Keratinocyte (primary cell): ENCODE results near the gene CENPP. TPM values are rescaled to one million over a fixed set of nuclear protein-coding genes. Genes with fewer than 3 reads are reported as not detected.

Experiments used
- DNase-seq: peaks from one replicate; pipeline ENCODE4 v3.0.0-alpha.2; 2011; ENCODE audit warnings: low read depth, missing footprints, low spot score
- FAIRE-seq: peaks from 2 replicates; lab custom pipeline; 2011; peaks lifted over from hg19 to GRCh38; lab: Jason Lieb, UNC
- H2AFZ ChIP-seq: 2 replicates; pipeline ENCODE4 v1.6.0; 2012; ENCODE audit warnings: low read length, control low read depth, inconsistent platforms; ENCODE audit not compliant: control insufficient read depth
- H3K27ac ChIP-seq: 2 replicates; pipeline ENCODE4 v1.5.1; 2011; ENCODE audit warnings: low read length; ENCODE audit not compliant: control insufficient read depth, insufficient read depth
- H3K27me3 ChIP-seq: 3 replicates; pipeline ENCODE4 v1.6.0; 2011; ENCODE audit warnings: low read length; ENCODE audit not compliant: control insufficient read depth, insufficient read depth; ENCODE audit errors: extremely low read depth
- H3K36me3 ChIP-seq, 2 experiments: 2 replicates in 1 of 2; 3 replicates in 1 of 2; pipeline ENCODE4 v1.5.1; 2011; ENCODE audit warnings: low read length in 2 of 2, mild to moderate bottlenecking in 1 of 2; ENCODE audit not compliant: control insufficient read depth in 2 of 2, insufficient read depth in 2 of 2; ENCODE audit errors: extremely low read depth in 1 of 2
- H3K4me1 ChIP-seq: 3 replicates; pipeline ENCODE4 v1.5.1; 2011; ENCODE audit warnings: low read length; ENCODE audit not compliant: control insufficient read depth, insufficient read depth; ENCODE audit errors: extremely low read depth
- H3K4me2 ChIP-seq: 3 replicates; pipeline ENCODE4 v1.6.0; 2011; ENCODE audit warnings: low read depth, low read length; ENCODE audit not compliant: control insufficient read depth, insufficient read depth; ENCODE audit errors: extremely low read depth
- H3K4me3 ChIP-seq, 3 experiments: fragments of 200-600 bp in 1 of 3; sonication (generic) in 1 of 3; 2 replicates in 2 of 3; 3 replicates in 1 of 3; pipeline ENCODE4 v1.5.1; 2011 to 2016; ENCODE audit warnings: low read length in 3 of 3, mild to moderate bottlenecking in 3 of 3, control low read depth in 2 of 3, inconsistent platforms in 1 of 3, low read depth in 1 of 3, mixed read lengths in 1 of 3, mixed run types in 1 of 3, moderate library complexity in 1 of 3; ENCODE audit not compliant: control insufficient read depth in 2 of 3, insufficient read depth in 2 of 3; ENCODE audit errors: extremely low read depth in 1 of 3
- H3K79me2 ChIP-seq: 2 replicates; pipeline ENCODE4 v1.6.0; 2012; ENCODE audit warnings: low read length; ENCODE audit not compliant: control insufficient read depth, insufficient read depth
- H3K9ac ChIP-seq: 3 replicates; pipeline ENCODE4 v1.6.0; 2011; ENCODE audit warnings: low read length; ENCODE audit not compliant: control insufficient read depth, insufficient read depth; ENCODE audit errors: extremely low read depth
- H3K9me1 ChIP-seq: 3 replicates; pipeline ENCODE4 v1.6.0; 2011; ENCODE audit warnings: low read length; ENCODE audit not compliant: control insufficient read depth, insufficient read depth; ENCODE audit errors: extremely low read depth
- H3K9me3 ChIP-seq: 2 replicates; pipeline ENCODE4 v1.5.1; 2012; ENCODE audit warnings: low read depth, low read length; ENCODE audit not compliant: control insufficient read depth
- H4K20me1 ChIP-seq: 3 replicates; pipeline ENCODE4 v1.6.0; 2011; ENCODE audit warnings: low read length; ENCODE audit not compliant: control insufficient read depth, insufficient read depth; ENCODE audit errors: extremely low read depth
- EZH2 ChIP-seq: IDR thresholded peaks from one replicate; pipeline ENCODE4 v1.6.1; 2012; ENCODE audit warnings: inconsistent platforms, mild to moderate bottlenecking, low read length, moderate library complexity
- dilution Hi-C: fragments of 300-500 bp; cut with MboI; formaldehyde crosslinking; loops from one replicate; pipeline ENCODE4 v1.7.0; 2020; ENCODE audit warnings: low sequenced_read_pairs; ENCODE audit not compliant: extremely low pct_ligation_motif_present
- polyA plus RNA-seq, 5 experiments: library from polyadenylated mRNA; depleted of rRNA in 3 of 5; stranded (reverse) in 3 of 5; stranded (forward) in 1 of 5; unstranded in 1 of 5; fragments of >200 nt; gene quantifications; 1 replicate in 1 of 5; 2 replicates in 3 of 5; 3 replicates in 1 of 5; pipeline versions ENCODE4 v1.2.1 to v1.2.3, GENCODE V29; 2011 to 2012; ENCODE audit warnings: missing spikeins in 2 of 5, low read depth in 1 of 5, low replicate concordance in 1 of 5
- TF ChIP-seq, protein P1 (sequence below), 3 experiments: IDR thresholded peaks in 1 of 3; conservative IDR thresholded peaks in 1 of 3; optimal IDR thresholded peaks in 1 of 3; 2 replicates in 2 of 3; 3 replicates in 1 of 3; pipeline versions ENCODE3 to v1.5.1; 2011; ENCODE audit warnings: low read length in 3 of 3, mild to moderate bottlenecking in 3 of 3, moderate library complexity in 2 of 3, control low read depth in 1 of 3, inconsistent platforms in 1 of 3; ENCODE audit not compliant: insufficient read depth in 2 of 3; ENCODE audit errors: extremely low read depth in 1 of 3

The CENPP gene
- polyA plus RNA-seq, 1 donor (not counting 4 experiments of a cell fraction or from before 2014, with no cell fraction given) = 6.7 TPM

DNA sequence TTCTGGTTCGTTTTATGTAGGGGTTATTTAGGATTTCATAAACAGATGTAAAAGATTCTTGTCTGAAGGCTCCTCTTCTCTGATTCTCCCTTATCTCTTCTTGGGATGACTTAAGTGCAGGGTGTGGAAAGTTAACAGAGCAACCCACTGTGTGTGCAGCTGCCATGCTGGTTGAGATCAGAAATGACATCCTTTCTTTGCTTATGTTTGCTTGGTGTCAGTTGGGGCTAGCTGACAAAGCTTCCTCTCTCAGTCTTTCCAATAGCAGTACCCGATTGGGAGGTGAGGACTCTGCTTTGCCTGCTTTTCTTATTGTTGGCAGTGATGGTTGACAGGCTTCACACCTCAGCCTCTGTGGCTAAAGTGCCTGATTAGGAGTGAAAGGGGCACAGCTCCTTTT is 52.1 kb downstream of the CENPP start:
- dilution Hi-C loops = no loop called here

DNA sequence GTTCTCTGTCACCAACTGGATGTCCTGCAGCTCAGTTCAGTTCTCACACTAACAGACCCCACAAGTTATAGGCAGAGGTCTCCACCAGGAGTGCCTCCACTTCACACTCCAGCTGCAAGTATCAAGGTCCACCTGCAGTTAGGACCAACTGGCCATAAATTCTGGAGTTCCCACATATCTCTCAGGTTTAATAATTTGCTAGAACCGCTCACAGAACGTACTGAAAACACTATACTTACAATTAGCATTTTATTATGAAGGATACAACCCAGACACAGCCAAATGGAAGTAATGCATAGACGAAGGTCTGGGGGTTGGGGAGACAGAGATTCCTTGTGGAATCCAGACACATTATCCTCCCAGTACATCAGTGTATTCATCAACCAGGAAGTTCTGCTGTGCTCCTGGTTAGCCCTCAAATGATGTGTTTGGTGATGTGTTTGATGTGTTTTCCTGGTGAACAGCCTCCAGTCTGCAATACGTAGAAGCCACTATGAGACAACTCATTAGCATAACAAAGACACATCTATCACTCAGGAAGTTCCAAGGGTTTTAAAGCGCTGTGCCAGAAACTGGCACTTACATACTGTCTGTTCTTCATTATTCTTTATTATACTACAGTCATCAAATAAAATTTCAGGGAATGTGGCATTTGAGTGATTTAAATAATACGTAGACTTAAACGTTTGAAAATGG is 53.3 kb downstream of the CENPP start:
- Histone ChIP-seq H3K27ac (no peak overlapping the region), H3K9ac (no peak overlapping the region), H2AFZ (no peak overlapping the region), H3K9me1 (no peaks in the 10 kb centered on the region), H3K4me2 (no peak overlapping the region), H3K9me3 (no peaks in the 10 kb centered on the region), H4K20me1 (no peaks in the 10 kb centered on the region), H3K36me3 (no peaks in the 10 kb centered on the region), H3K27me3 (no peaks in the 10 kb centered on the region), H3K4me3 (no peak overlapping the region), H3K4me1 (no peaks in the 10 kb centered on the region), H3K79me2 (no peaks in the 10 kb centered on the region)
- no peak for DNase-seq
- TF ChIP-seq EZH2 = no peak
- TF ChIP-seq, protein P1, sequence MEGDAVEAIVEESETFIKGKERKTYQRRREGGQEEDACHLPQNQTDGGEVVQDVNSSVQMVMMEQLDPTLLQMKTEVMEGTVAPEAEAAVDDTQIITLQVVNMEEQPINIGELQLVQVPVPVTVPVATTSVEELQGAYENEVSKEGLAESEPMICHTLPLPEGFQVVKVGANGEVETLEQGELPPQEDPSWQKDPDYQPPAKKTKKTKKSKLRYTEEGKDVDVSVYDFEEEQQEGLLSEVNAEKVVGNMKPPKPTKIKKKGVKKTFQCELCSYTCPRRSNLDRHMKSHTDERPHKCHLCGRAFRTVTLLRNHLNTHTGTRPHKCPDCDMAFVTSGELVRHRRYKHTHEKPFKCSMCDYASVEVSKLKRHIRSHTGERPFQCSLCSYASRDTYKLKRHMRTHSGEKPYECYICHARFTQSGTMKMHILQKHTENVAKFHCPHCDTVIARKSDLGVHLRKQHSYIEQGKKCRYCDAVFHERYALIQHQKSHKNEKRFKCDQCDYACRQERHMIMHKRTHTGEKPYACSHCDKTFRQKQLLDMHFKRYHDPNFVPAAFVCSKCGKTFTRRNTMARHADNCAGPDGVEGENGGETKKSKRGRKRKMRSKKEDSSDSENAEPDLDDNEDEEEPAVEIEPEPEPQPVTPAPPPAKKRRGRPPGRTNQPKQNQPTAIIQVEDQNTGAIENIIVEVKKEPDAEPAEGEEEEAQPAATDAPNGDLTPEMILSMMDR (optimal IDR thresholded peaks at IDR 0.05 in 1 of 3, IDR thresholded peaks at IDR 0.05 in 1 of 3, conservative IDR thresholded peaks at IDR 0.05 in 1 of 3; ENCODE audit: extremely low read depth in 1 of 3, insufficient read depth in 2 of 3, low read length in 3 of 3) = no peak
- dilution Hi-C loops = no loop called here
- FAIRE-seq = no peak

More for the DNA sequence above, 52.1 kb downstream of the CENPP start:
- H3K9me1 ChIP-seq = no peaks in the 10 kb centered on the region
- H3K9me3 ChIP-seq = no peaks in the 10 kb centered on the region
- no peak overlapping the region for H3K4me2 ChIP-seq
- TF ChIP-seq EZH2 = no peak
- TF ChIP-seq, protein P1 (optimal IDR thresholded peaks at IDR 0.05 in 1 of 3, IDR thresholded peaks at IDR 0.05 in 1 of 3, conservative IDR thresholded peaks at IDR 0.05 in 1 of 3; ENCODE audit: extremely low read depth in 1 of 3, insufficient read depth in 2 of 3, low read length in 3 of 3) = no peak
- no peaks in the 10 kb centered on the region for H3K4me1 ChIP-seq
- H2AFZ ChIP-seq = no peak overlapping the region
- H4K20me1 ChIP-seq = no peaks in the 10 kb centered on the region
- FAIRE-seq = peak; percentile 55
- DNase-seq = no peak
- H3K36me3 ChIP-seq = no peaks in the 10 kb centered on the region
- H3K27me3 ChIP-seq = no peaks in the 10 kb centered on the region
- no peak overlapping the region for H3K9ac ChIP-seq
- no peaks in the 10 kb centered on the region for H3K79me2 ChIP-seq
- no peak overlapping the region for H3K4me3 ChIP-seq
- no peak overlapping the region for H3K27ac ChIP-seq
